NCI-H460 (cell line): Measurements from ENCODE around the gene CFAP300. TPM values are rescaled to one million over a fixed set of nuclear protein-coding genes. Genes with fewer than 3 reads are reported as not detected.

ENCODE experiments used
- DNase-seq: peaks from one replicate; pipeline ENCODE4 v3.0.0-alpha.2; 2016; ENCODE audit warnings: low read depth; ENCODE audit errors: extremely low read depth
- polyA plus RNA-seq: library from polyadenylated mRNA; depleted of rRNA; stranded (reverse); fragments of >200 nt; gene quantifications from 2 replicates; pipeline ENCODE4 v1.2.3, GENCODE V29; 2014; cell fraction: nucleus; rRNA removed
- total RNA-seq: library from RNA; depleted of rRNA; stranded (reverse); fragments of >200 nt; shearing (Covaris generic); gene quantifications from 2 replicates; pipeline ENCODE4 v1.2.3, GENCODE V29; 2014; rRNA removed

Gene CFAP300
- 8.2 and 9.0 TPM in 2 replicates for total RNA-seq
- 1.5 and 4.6 TPM in 2 replicates for polyA plus RNA-seq

- peak; percentile 66 for DNase-seq
Observed at GRCh38 chr11:102047305-102047924, at the start of gene CFAP300. Gene CFAP300, plus strand, starts transcription at chr11:102047437. Its CDS starts 34 bp downstream, at chr11:102047471.

- no peak for DNase-seq
Observed at GRCh38 chr11:102001657-102002338, 45.4 kb upstream of the CFAP300 start.

- DNase-seq = no peak
Observed at GRCh38 chr11:102004220-102004619, 43.0 kb upstream of the CFAP300 start.

GRCh38 chr11:102005306-102005705 lies 41.9 kb upstream of the CFAP300 start:
- no peak for DNase-seq

- DNase-seq = peak; percentile 6
Observed at GRCh38 chr11:102006835-102007566, 40.2 kb upstream of the CFAP300 start.

- DNase-seq = peak; percentile 76
Observed at GRCh38 chr11:102007567-102008437, 39.4 kb upstream of the CFAP300 start.

- DNase-seq = peak; percentile 90
Observed at GRCh38 chr11:102010776-102011494, 36.3 kb upstream of the CFAP300 start.

- no peak for DNase-seq
Observed at GRCh38 chr11:102012946-102013345, 34.3 kb upstream of the CFAP300 start.

GRCh38 chr11:102014756-102015155 lies 32.5 kb upstream of the CFAP300 start:
- DNase-seq = no peak

- DNase-seq = no peak
Observed at GRCh38 chr11:102017026-102017425, 30.2 kb upstream of the CFAP300 start.

GRCh38 chr11:102026217-102026616 lies 21.0 kb upstream of the CFAP300 start:
- DNase-seq = no peak

- DNase-seq = no peak
Observed at GRCh38 chr11:102026959-102027358, 20.3 kb upstream of the CFAP300 start.

- DNase-seq = no peak
Observed at GRCh38 chr11:102036757-102037156, 10.5 kb upstream of the CFAP300 start.

GRCh38 chr11:102046841-102047240 lies 396 bp upstream of the CFAP300 start:
- no peak for DNase-seq

GRCh38 chr11:102050927-102051575 lies 3.8 kb downstream of the CFAP300 start:
- DNase-seq = no peak

GRCh38 chr11:102061276-102061675 lies 14.0 kb downstream of the CFAP300 start:
- DNase-seq = no peak

GRCh38 chr11:102062106-102062505 lies 14.9 kb downstream of the CFAP300 start:
- no peak for DNase-seq

GRCh38 chr11:102064316-102064715 lies 17.1 kb downstream of the CFAP300 start:
- no peak for DNase-seq

GRCh38 chr11:102070766-102071165 lies 23.5 kb downstream of the CFAP300 start:
- DNase-seq = no peak
